Gastrocnemius medialis (tissue), 4 donors: ENCODE data around the gene RPS5. TPM values are rescaled to one million over a fixed set of nuclear protein-coding genes. Genes with fewer than 3 reads are reported as not detected.

Experiments used
- ATAC-seq, 2 donors: fragments of 150-250 bp; one replicate each; pipeline ENCODE4 v1.9.1; 2016
- DNase-seq, 2 donors: peaks; one replicate each; pipeline ENCODE4 v3.0.0-alpha.2; 2019
- H3K27ac ChIP-seq, 4 donors: fragments of 200-600 bp; sonication (generic); 1 replicate in 1 of 4; 2 replicates in 3 of 4; pipeline ENCODE4 v1.5.1; 2016 to 2018; ENCODE audit warnings: mild to moderate bottlenecking in 2 of 4, moderate library complexity in 1 of 4
- H3K27me3 ChIP-seq, 3 donors: fragments of 200-600 bp; sonication (generic) in 2 of 3; 1 replicate in 1 of 3; 2 replicates in 2 of 3; pipeline versions ENCODE4 v1.5.1 to v1.6.0; 2016 to 2019; ENCODE audit warnings: mild to moderate bottlenecking in 1 of 3, moderate library complexity in 1 of 3
- H3K36me3 ChIP-seq, 2 donors: fragments of 200-600 bp; sonication (generic) in 1 of 2; one replicate each; pipeline ENCODE4 v1.5.1; 2017 to 2018
- H3K4me1 ChIP-seq, 2 donors: fragments of 200-600 bp; sonication (generic) in 1 of 2; one replicate each; pipeline ENCODE4 v1.5.1; 2016 to 2017; ENCODE audit warnings: mild to moderate bottlenecking in 2 of 2
- H3K4me3 ChIP-seq, 4 donors: fragments of 200-600 bp; sonication (generic) in 3 of 4; 1 replicate in 1 of 4; 2 replicates in 3 of 4; pipeline ENCODE4 v1.5.1; 2016 to 2019; ENCODE audit warnings: mild to moderate bottlenecking in 2 of 4
- H3K9me3 ChIP-seq, 3 donors: fragments of 200-600 bp; sonication (generic) in 2 of 3; 1 replicate in 1 of 3; 2 replicates in 2 of 3; pipeline ENCODE4 v1.5.1; 2016 to 2019
- CTCF ChIP-seq, 5 experiments: fragments of 450-650 bp in 3 of 5; fragments of 200-600 bp in 2 of 5; sonication (generic) in 2 of 5; IDR thresholded peaks in 4 of 5; conservative IDR thresholded peaks in 1 of 5; 1 replicate in 4 of 5; 2 replicates in 1 of 5; pipeline ENCODE4 v1.5.1; 2016 to 2019; ENCODE audit warnings: antibody characterized with exemption in 5 of 5, mild to moderate bottlenecking in 3 of 5, moderate library complexity in 3 of 5
- POLR2A ChIP-seq, 2 donors: fragments of 450-650 bp; IDR thresholded peaks; one replicate each; pipeline ENCODE4 v1.6.1; 2017; ENCODE audit warnings: antibody characterized with exemption in 2 of 2, mild to moderate bottlenecking in 2 of 2, moderate library complexity in 2 of 2
- in situ Hi-C, 4 donors: fragments of 200-750 bp; cut with MboI; loops; one replicate each; pipeline versions ENCODE4 v1.15.0 to v1.8.0; 2017; ENCODE audit warnings: low sequenced_read_pairs in 4 of 4
- intact Hi-C: fragments of 100-400 bp; cut with DNase I; formaldehyde crosslinking; loops from one replicate; pipeline ENCODE4 v1.15.1; 2023; ENCODE audit warnings: low total_unique reads
- total RNA-seq, 4 donors: library from RNA; depleted of rRNA; stranded (reverse); fragments of >200 nt; gene quantifications; one replicate each; pipeline versions ENCODE4 v1.1.0 to v1.2.3, GENCODE V29; 2016

RPS5 gene
- total RNA-seq, 4 donors from 2014 or later: 1,345 to 1,665 (median 1,438) TPM

- H3K27me3 ChIP-seq: no peaks in the 10 kb centered on the region
- TF ChIP-seq CTCF (IDR thresholded peaks at IDR 0.05 in 4 of 5, conservative IDR thresholded peaks at IDR 0.05 in 1 of 5) (peak in 1 of 5 experiments; percentile 26), POLR2A (IDR thresholded peaks at IDR 0.05) (no peak)
- H3K4me1 ChIP-seq: peaks cover 21 to 24% of the 10 kb centered on the region in 2 donors
- H3K36me3 ChIP-seq: no peaks in the 10 kb centered on the region
- H3K4me3 ChIP-seq: peak overlapping the region; percentile 58 to 91 (median 84)
- H3K9me3 ChIP-seq: no peaks in the 10 kb centered on the region
- in situ Hi-C loops (no loop called here), intact Hi-C loops (no loop called here)
- ATAC-seq: no peak
- no peak for DNase-seq
- H3K27ac ChIP-seq: peak overlapping the region; percentile 86 to 93 (median 88)
Measured at GRCh38 chr19:58406818-58407657, 20.0 kb downstream of the RPS5 start.

GRCh38 chr19:58407658-58408151 is 20.6 kb downstream of the RPS5 start:
- H3K27ac ChIP-seq: peak overlapping the region; percentile 86 to 93 (median 88)
- H3K27me3 ChIP-seq: no peaks in the 10 kb centered on the region
- peaks cover 21 to 23% of the 10 kb centered on the region in 2 donors for H3K4me1 ChIP-seq
- peak overlapping the region; percentile 58 to 91 (median 84) for H3K4me3 ChIP-seq
- H3K36me3 ChIP-seq: no peaks in the 10 kb centered on the region
- in situ Hi-C loops: no loop called here
- ATAC-seq: peak; percentile 2 to 5
- no peak for DNase-seq
- intact Hi-C loops: loop anchor here (1.0 to 2.0 kb wide), 4 partner anchors 20 to 168 kb away; partner anchors contain the start of genes RPS5, ZNF132 and ZNF324
- H3K9me3 ChIP-seq: no peaks in the 10 kb centered on the region
- TF ChIP-seq POLR2A (IDR thresholded peaks at IDR 0.05): no peak
- TF ChIP-seq CTCF (IDR thresholded peaks at IDR 0.05 in 4 of 5, conservative IDR thresholded peaks at IDR 0.05 in 1 of 5): no peak

GRCh38 chr19:58408152-58409009 is 21.3 kb downstream of the RPS5 start, which contains the start of gene ZNF584:
TSS of gene ZNF584 (plus strand) at chr19:58408649. CDS start at chr19:58409148, 499 bp downstream.
- TF ChIP-seq POLR2A (IDR thresholded peaks at IDR 0.05) (peak; percentile 83 to 89), CTCF (IDR thresholded peaks at IDR 0.05 in 4 of 5, conservative IDR thresholded peaks at IDR 0.05 in 1 of 5) (peak in 1 of 5 experiments; percentile 5)

GRCh38 chr19:58409010-58409790 is 22.1 kb downstream of the RPS5 start:
- peak in 1 of 2 donors; percentile 4 for ATAC-seq
- Histone ChIP-seq H3K9me3 (no peaks in the 10 kb centered on the region), H3K4me1 (peaks cover 21 to 23% of the 10 kb centered on the region in 2 donors), H3K27ac (peak overlapping the region; percentile 86 to 93 (median 88)), H3K27me3 (no peaks in the 10 kb centered on the region), H3K36me3 (no peaks in the 10 kb centered on the region), H3K4me3 (peak overlapping the region; percentile 58 to 91 (median 84))
- TF ChIP-seq POLR2A (IDR thresholded peaks at IDR 0.05) (no peak), CTCF (IDR thresholded peaks at IDR 0.05 in 4 of 5, conservative IDR thresholded peaks at IDR 0.05 in 1 of 5) (no peak)
- no peak for DNase-seq
- in situ Hi-C loops (no loop called here), intact Hi-C loops (loop anchor here (2.0 kb wide), 1 partner anchor 58 kb away; the partner anchor contains the start of gene ZNF324)

More at GRCh38 chr19:58408152-58409009, 21.3 kb downstream of the RPS5 start, which contains the start of gene ZNF584:
- ATAC-seq (peak; percentile 99), DNase-seq (peak; percentile 92 to 94)
- intact Hi-C loops: loop anchor here (1.0 to 2.0 kb wide), 4 partner anchors 21 to 167 kb away; partner anchors contain the start of genes RPS5, ZNF132 and ZNF324
- peaks cover 21 to 23% of the 10 kb centered on the region in 2 donors for H3K4me1 ChIP-seq
- H3K27me3 ChIP-seq: no peaks in the 10 kb centered on the region
- in situ Hi-C loops: no loop called here
- peak within 1 kb of the TSS; percentile 86 to 93 (median 88) for H3K27ac ChIP-seq
- H3K36me3 ChIP-seq: no peaks in the 10 kb centered on the region
- no peaks in the 10 kb centered on the region for H3K9me3 ChIP-seq
- H3K4me3 ChIP-seq: peak within 1 kb of the TSS; percentile 58 to 91 (median 84)
